GM23338 (cell line): ENCODE data around the gene CCDC102A. TPM values are rescaled to one million over a fixed set of nuclear protein-coding genes. Genes with fewer than 3 reads are reported as not detected.

ENCODE experiments used
- ATAC-seq: fragments of 200-7000 bp; cut with Tn5 transposase; 3 replicates; pipeline ENCODE4 v1.9.1; 2020
- DNase-seq: peaks from one replicate; pipeline ENCODE4 v3.0.0-alpha.2; 2015; ENCODE audit warnings: low spot score
- H2AFZ ChIP-seq: fragments of 200-600 bp; sonication (generic); 2 replicates; pipeline ENCODE4 v1.8.0; 2016; ENCODE audit warnings: antibody characterized with exemption, mild to moderate bottlenecking, moderate library complexity
- H3F3A ChIP-seq: fragments of 200-600 bp; sonication (generic); replicated peaks from 2 replicates; pipeline ENCODE4 v1.8.0; 2017; ENCODE audit warnings: antibody characterized with exemption, mixed run types, low read depth
- H3K27ac ChIP-seq: fragments of 200-600 bp; sonication (generic); 2 replicates; pipeline ENCODE4 v1.6.1; 2016; ENCODE audit warnings: low read depth
- H3K27me3 ChIP-seq: fragments of 200-600 bp; sonication (generic); 2 replicates; pipeline ENCODE4 v1.8.0; 2016; ENCODE audit warnings: mild to moderate bottlenecking, mixed run types, moderate library complexity; ENCODE audit not compliant: insufficient read depth
- H3K36me3 ChIP-seq: fragments of 200-600 bp; sonication (generic); 2 replicates; pipeline ENCODE4 v1.8.0; 2016; ENCODE audit warnings: mild to moderate bottlenecking; ENCODE audit not compliant: insufficient read depth
- H3K4me1 ChIP-seq: fragments of 200-600 bp; sonication (generic); 2 replicates; pipeline ENCODE4 v1.8.0; 2016; ENCODE audit warnings: mild to moderate bottlenecking, moderate library complexity; ENCODE audit not compliant: insufficient read depth
- H3K4me2 ChIP-seq: fragments of 200-600 bp; sonication (generic); 2 replicates; pipeline ENCODE4 v1.7.1; 2017; ENCODE audit warnings: mixed run types
- H3K4me3 ChIP-seq: fragments of 200-600 bp; sonication (generic); 2 replicates; pipeline ENCODE4 v1.6.1; 2016; ENCODE audit warnings: mixed run types
- H3K79me2 ChIP-seq: fragments of 200-600 bp; sonication (generic); replicated peaks from 2 replicates; pipeline ENCODE4 v1.8.0; 2017; ENCODE audit warnings: mild to moderate bottlenecking; ENCODE audit not compliant: insufficient read depth
- H3K9me2 ChIP-seq: fragments of 200-600 bp; sonication (generic); 2 replicates; pipeline ENCODE4 v1.8.0; 2017; ENCODE audit not compliant: insufficient read depth
- H4K20me1 ChIP-seq: fragments of 200-600 bp; sonication (generic); replicated peaks from 2 replicates; pipeline ENCODE4 v1.8.0; 2017; ENCODE audit warnings: mild to moderate bottlenecking; ENCODE audit not compliant: insufficient read depth
- H3K27ac Mint-ChIP-seq: 2 replicates; pipeline ENCODE4 v1.8.0; 2020; ENCODE audit warnings: inconsistent platforms, mild to moderate bottlenecking, moderate library complexity, mixed read lengths
- H3K27me3 Mint-ChIP-seq: 3 replicates; pipeline ENCODE4 v1.8.0; 2022; ENCODE audit warnings: low read depth, mild to moderate bottlenecking, moderate library complexity, mixed read lengths, inconsistent platforms; ENCODE audit not compliant: insufficient read depth, poor library complexity
- H3K36me3 Mint-ChIP-seq: 3 replicates; pipeline ENCODE4 v1.8.0; 2021; ENCODE audit warnings: low read depth, mild to moderate bottlenecking, inconsistent platforms, moderate library complexity, mixed read lengths
- H3K4me1 Mint-ChIP-seq: 3 replicates; pipeline ENCODE4 v1.8.0; 2020; ENCODE audit warnings: mild to moderate bottlenecking, inconsistent platforms, mixed read lengths
- H3K4me3 Mint-ChIP-seq: 3 replicates; pipeline ENCODE4 v1.8.0; 2021; ENCODE audit warnings: moderate library complexity, mild to moderate bottlenecking, inconsistent platforms, mixed read lengths
- H3K9me3 Mint-ChIP-seq: 3 replicates; pipeline ENCODE4 v1.8.0; 2020; ENCODE audit warnings: moderate library complexity, mild to moderate bottlenecking, inconsistent platforms, mixed read lengths
- CREB1 ChIP-seq: fragments of 250-450 bp; sonication (Bioruptor Pico); IDR thresholded peaks from 2 replicates; pipeline ENCODE4 v1.5.0; 2020; ENCODE audit warnings: low read depth, mild to moderate bottlenecking, moderate library complexity
- CTCF ChIP-seq, 2 experiments: fragments of 200-600 bp in 1 of 2; sonication (generic) in 1 of 2; conservative IDR thresholded peaks; 2 replicates each; pipeline versions ENCODE4 v1.5.1 to v1.6.1; 2016 to 2017; ENCODE audit warnings: antibody characterized with exemption in 2 of 2, low read depth in 2 of 2, mild to moderate bottlenecking in 2 of 2, moderate library complexity in 1 of 2
- ETS1 ChIP-seq: IDR thresholded peaks from 2 replicates; pipeline ENCODE4 v1.6.1; 2016; ENCODE audit warnings: antibody characterized with exemption
- EZH2 ChIP-seq: fragments of 200-600 bp; sonication (generic); IDR thresholded peaks from one replicate; pipeline ENCODE4 v1.8.0; 2017; ENCODE audit warnings: antibody characterized with exemption, mild to moderate bottlenecking, low read depth; ENCODE audit not compliant: unreplicated experiment
- EZH2phosphoT487 ChIP-seq: fragments of 200-600 bp; sonication (generic); IDR thresholded peaks from one replicate; pipeline ENCODE4 v1.8.1; 2018; ENCODE audit warnings: antibody characterized with exemption; ENCODE audit not compliant: unreplicated experiment
- JUNB ChIP-seq: IDR thresholded peaks from one replicate; pipeline ENCODE4 v1.6.1; 2016; ENCODE audit warnings: antibody characterized with exemption; ENCODE audit not compliant: unreplicated experiment
- NANOG ChIP-seq: IDR thresholded peaks from 2 replicates; pipeline ENCODE4 v1.6.1; 2016; ENCODE audit warnings: antibody characterized with exemption, borderline replicate concordance
- POLR2AphosphoS5 ChIP-seq: IDR thresholded peaks from 2 replicates; pipeline ENCODE4 v1.6.1; 2016; ENCODE audit warnings: antibody characterized with exemption, low read depth
- REST ChIP-seq: IDR thresholded peaks from one replicate; pipeline ENCODE4 v1.6.1; 2018; ENCODE audit warnings: antibody characterized with exemption; ENCODE audit not compliant: unreplicated experiment
- STAT1 ChIP-seq: IDR thresholded peaks from one replicate; pipeline ENCODE4 v1.6.1; 2016; ENCODE audit warnings: antibody characterized with exemption; ENCODE audit not compliant: unreplicated experiment
- ZNF114 ChIP-seq: fragments of 250-450 bp; sonication (Bioruptor Pico); IDR thresholded peaks from 2 replicates; pipeline ENCODE4 v1.5.0; 2020; ENCODE audit warnings: mild to moderate bottlenecking, moderate library complexity
- ZNF331 ChIP-seq: fragments of 250-450 bp; sonication (Bioruptor Pico); IDR thresholded peaks from 2 replicates; pipeline ENCODE4 v1.5.0; 2020; ENCODE audit warnings: low read depth, mild to moderate bottlenecking, moderate library complexity
- ZNF462 ChIP-seq: fragments of 250-450 bp; sonication (Bioruptor Pico); IDR thresholded peaks from 2 replicates; pipeline ENCODE4 v1.5.0; 2020; ENCODE audit warnings: mild to moderate bottlenecking, moderate library complexity
- polyA plus RNA-seq: library from polyadenylated mRNA; unstranded; fragments of >200 nt; fragmentation: Nextera tagmentation; extraction: Ambion mirVana; gene quantifications from 2 replicates; pipeline ENCODE4 v1.2.1, GENCODE V29; 2016
- total RNA-seq: library from RNA; depleted of rRNA; stranded (reverse); fragments of >200 nt; shearing (Covaris generic); gene quantifications from 2 replicates; pipeline ENCODE4 v1.2.3, GENCODE V29; 2014

The CCDC102A gene
- total and polyA plus RNA-seq, 2 experiments from 2014 or later, result 2.0 to 5.2 TPM

- TF ChIP-seq ZNF114 (CRISPR knock-in tag), result no peak
- TF ChIP-seq ETS1, result no peak
- TF ChIP-seq JUNB, result no peak
- TF ChIP-seq ZNF331 (CRISPR knock-in tag), result no peak
- no peak for TF ChIP-seq ZNF462 (CRISPR knock-in tag)
- no peak for TF ChIP-seq STAT1
- no peak for TF ChIP-seq POLR2AphosphoS5
- no peak for TF ChIP-seq NANOG
- no peak for TF ChIP-seq CREB1
- no peak for TF ChIP-seq CTCF (conservative IDR thresholded peaks at IDR 0.05; ENCODE audit: low read depth in 2 of 2)
- TF ChIP-seq EZH2, result no peak
- TF ChIP-seq REST, result no peak
- no peak for TF ChIP-seq EZH2phosphoT487
- Histone ChIP-seq H2AFZ (peak overlapping the region; percentile 91; the same call in 1 of the 2 replicates), H3K79me2 (no peaks in the 10 kb centered on the region), H3K4me1 (no peaks in the 10 kb centered on the region), H3K4me3 (no peak overlapping the region), H3F3A (no peaks in the 10 kb centered on the region), H3K4me2 (no peak overlapping the region), H3K9me2 (no peaks in the 10 kb centered on the region), H3K27me3 (no peaks in the 10 kb centered on the region), H3K36me3 (no peaks in the 10 kb centered on the region), H3K27ac (no peak overlapping the region), H4K20me1 (no peaks in the 10 kb centered on the region)
- peak; percentile 31 for ATAC-seq
- H3K36me3 Mint-ChIP-seq, result no peaks in the 10 kb centered on the region
- H3K27ac Mint-ChIP-seq, result no peak overlapping the region
- peaks cover 14% of the 10 kb centered on the region for H3K27me3 Mint-ChIP-seq
- no peak for DNase-seq
- no peaks in the 10 kb centered on the region for H3K9me3 Mint-ChIP-seq
- H3K4me3 Mint-ChIP-seq, result no peak overlapping the region
- H3K4me1 Mint-ChIP-seq, result peaks cover 16% of the 10 kb centered on the region
Observed at GRCh38 chr16:57508035-57508425, 28.3 kb downstream of the CCDC102A start.
